22Rv1 (cell line): Measurements from ENCODE around the gene ZNF469.

Source experiments
- ZFX ChIP-seq: fragments of 450-650 bp; IDR thresholded peaks from 2 replicates; pipeline ENCODE4 v1.6.1; 2017; ENCODE audit warnings: antibody characterized with exemption, borderline replicate concordance
- TF ChIP-seq, protein P1 (sequence below): fragments of 450-650 bp; IDR thresholded peaks from 2 replicates; pipeline ENCODE4 v1.5.1; 2017; ENCODE audit warnings: mild to moderate bottlenecking

GRCh38 chr16:88337021-88337420 is 45.7 kb upstream of the ZNF469 start:
- TF ChIP-seq, protein P1, sequence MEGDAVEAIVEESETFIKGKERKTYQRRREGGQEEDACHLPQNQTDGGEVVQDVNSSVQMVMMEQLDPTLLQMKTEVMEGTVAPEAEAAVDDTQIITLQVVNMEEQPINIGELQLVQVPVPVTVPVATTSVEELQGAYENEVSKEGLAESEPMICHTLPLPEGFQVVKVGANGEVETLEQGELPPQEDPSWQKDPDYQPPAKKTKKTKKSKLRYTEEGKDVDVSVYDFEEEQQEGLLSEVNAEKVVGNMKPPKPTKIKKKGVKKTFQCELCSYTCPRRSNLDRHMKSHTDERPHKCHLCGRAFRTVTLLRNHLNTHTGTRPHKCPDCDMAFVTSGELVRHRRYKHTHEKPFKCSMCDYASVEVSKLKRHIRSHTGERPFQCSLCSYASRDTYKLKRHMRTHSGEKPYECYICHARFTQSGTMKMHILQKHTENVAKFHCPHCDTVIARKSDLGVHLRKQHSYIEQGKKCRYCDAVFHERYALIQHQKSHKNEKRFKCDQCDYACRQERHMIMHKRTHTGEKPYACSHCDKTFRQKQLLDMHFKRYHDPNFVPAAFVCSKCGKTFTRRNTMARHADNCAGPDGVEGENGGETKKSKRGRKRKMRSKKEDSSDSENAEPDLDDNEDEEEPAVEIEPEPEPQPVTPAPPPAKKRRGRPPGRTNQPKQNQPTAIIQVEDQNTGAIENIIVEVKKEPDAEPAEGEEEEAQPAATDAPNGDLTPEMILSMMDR: no peak
- no peak for TF ChIP-seq ZFX
